ENCODE results near the gene HMCES. TPM values are rescaled to one million over a fixed set of nuclear protein-coding genes. Genes with fewer than 3 reads are reported as not detected.
A peak's percentile ranks its signal among the peaks of the same experiment; 100 is the strongest.

The HMCES gene
- total RNA-seq, 1 donor from 2014 or later: 70.7 TPM

GRCh38 chr3:129288446-129288845 is 9.8 kb downstream of the HMCES start:
- Mint-ChIP-seq H3K36me3 (ENCODE audit: low read depth) (peaks cover 57% of the 10 kb centered on the region), H3K4me1 (ENCODE audit: low read depth) (peaks cover 3% of the 10 kb centered on the region), H3K4me3 (ENCODE audit: low read depth) (no peak overlapping the region), H3K27ac (no peak overlapping the region), H3K27me3 (ENCODE audit: low read depth) (no peaks in the 10 kb centered on the region), H3K9me3 (no peaks in the 10 kb centered on the region)
- intact Hi-C loops (cut with micrococcal nuclease): no loop called here
- no peak for DNase-seq (ENCODE audit: low spot score)

DNA sequence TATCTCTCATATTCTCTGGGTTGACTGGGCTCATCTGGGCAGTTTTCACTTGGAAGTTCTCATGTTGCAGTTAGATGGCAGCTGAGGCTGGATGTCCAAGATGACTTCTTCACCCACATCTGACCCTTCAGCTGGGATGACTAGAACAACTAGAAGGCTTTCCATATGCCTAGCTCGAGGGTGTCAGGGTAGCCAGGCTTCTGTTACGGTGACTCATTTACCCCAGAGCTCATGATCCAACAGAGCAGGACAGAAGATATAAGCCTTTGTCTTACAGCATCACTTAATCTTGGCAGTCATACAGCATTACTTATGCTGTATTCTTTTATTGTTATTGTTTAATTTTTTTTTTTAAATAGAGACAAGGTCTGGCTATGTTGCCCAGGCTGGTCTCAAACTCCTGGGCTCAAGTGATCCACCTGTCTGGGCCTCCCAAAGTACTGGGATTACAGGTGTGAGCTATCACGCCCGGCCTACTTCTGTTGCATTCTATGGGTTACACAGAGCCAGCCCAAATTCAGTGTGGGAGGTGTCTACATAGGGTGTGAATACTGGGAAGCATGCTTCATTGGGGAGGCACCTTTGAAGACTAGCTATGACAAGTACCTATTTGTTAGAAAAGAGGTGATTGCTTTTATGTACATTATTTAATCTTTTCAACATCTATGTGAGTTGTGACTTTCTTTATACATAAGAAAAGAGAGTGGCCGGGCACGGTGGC is 10.7 kb downstream of the HMCES start:
- H3K27ac Mint-ChIP-seq: no peak overlapping the region
- H3K36me3 Mint-ChIP-seq (ENCODE audit: low read depth): peaks cover 62% of the 10 kb centered on the region

GRCh38 chr3:129291236-129291886 is 12.7 kb downstream of the HMCES start:
- H3K27ac Mint-ChIP-seq: no peak overlapping the region
- H3K27me3 Mint-ChIP-seq (ENCODE audit: low read depth): no peaks in the 10 kb centered on the region

More for the DNA sequence above, 10.7 kb downstream of the HMCES start:
- H3K27me3 Mint-ChIP-seq (ENCODE audit: low read depth): no peaks in the 10 kb centered on the region
- H3K4me1 Mint-ChIP-seq (ENCODE audit: low read depth): no peaks in the 10 kb centered on the region
- intact Hi-C loops (cut with micrococcal nuclease): no loop called here
- no peaks in the 10 kb centered on the region for H3K9me3 Mint-ChIP-seq
- no peak for DNase-seq (ENCODE audit: low spot score)
- H3K4me3 Mint-ChIP-seq (ENCODE audit: low read depth): no peak overlapping the region

GRCh38 chr3:129295286-129295685 is 16.6 kb downstream of the HMCES start:
- intact Hi-C loops (cut with micrococcal nuclease): no loop called here
- H3K36me3 Mint-ChIP-seq (ENCODE audit: low read depth): peaks cover 59% of the 10 kb centered on the region
- no peaks in the 10 kb centered on the region for H3K27me3 Mint-ChIP-seq (ENCODE audit: low read depth)
- no peaks in the 10 kb centered on the region for H3K4me1 Mint-ChIP-seq (ENCODE audit: low read depth)
- no peak overlapping the region for H3K4me3 Mint-ChIP-seq (ENCODE audit: low read depth)
- H3K27ac Mint-ChIP-seq: no peak overlapping the region
- DNase-seq (ENCODE audit: low spot score): no peak
- no peaks in the 10 kb centered on the region for H3K9me3 Mint-ChIP-seq

More at GRCh38 chr3:129291236-129291886, 12.7 kb downstream of the HMCES start:
- intact Hi-C loops (cut with micrococcal nuclease): no loop called here
- Mint-ChIP-seq H3K9me3 (no peaks in the 10 kb centered on the region), H3K4me3 (ENCODE audit: low read depth) (no peak overlapping the region), H3K36me3 (ENCODE audit: low read depth) (peaks cover 60% of the 10 kb centered on the region), H3K4me1 (ENCODE audit: low read depth) (no peaks in the 10 kb centered on the region)
- no peak for DNase-seq (ENCODE audit: low spot score)

- no peaks in the 10 kb centered on the region for H3K9me3 Mint-ChIP-seq
- intact Hi-C loops (cut with micrococcal nuclease): no loop called here
- peaks cover 54% of the 10 kb centered on the region for H3K36me3 Mint-ChIP-seq (ENCODE audit: low read depth)
- H3K27ac Mint-ChIP-seq: peak overlapping the region; percentile 5
- no peaks in the 10 kb centered on the region for H3K27me3 Mint-ChIP-seq (ENCODE audit: low read depth)
- H3K4me3 Mint-ChIP-seq (ENCODE audit: low read depth): no peak overlapping the region
- no peak for DNase-seq (ENCODE audit: low spot score)
- peaks cover 32% of the 10 kb centered on the region for H3K4me1 Mint-ChIP-seq (ENCODE audit: low read depth)
Observed at GRCh38 chr3:129304146-129304961, 25.7 kb downstream of the HMCES start.

- intact Hi-C loops (cut with micrococcal nuclease): no loop called here
- no peaks in the 10 kb centered on the region for H3K27me3 Mint-ChIP-seq (ENCODE audit: low read depth)
- H3K36me3 Mint-ChIP-seq (ENCODE audit: low read depth): peaks cover 51% of the 10 kb centered on the region
- H3K9me3 Mint-ChIP-seq: no peaks in the 10 kb centered on the region
- DNase-seq (ENCODE audit: low spot score): no peak
- no peak overlapping the region for H3K4me3 Mint-ChIP-seq (ENCODE audit: low read depth)
- no peak overlapping the region for H3K27ac Mint-ChIP-seq
- H3K4me1 Mint-ChIP-seq (ENCODE audit: low read depth): peaks cover 32% of the 10 kb centered on the region
Observed at GRCh38 chr3:129304962-129305222, 26.2 kb downstream of the HMCES start.

- Mint-ChIP-seq H3K4me1 (ENCODE audit: low read depth) (peaks cover 32% of the 10 kb centered on the region), H3K27ac (peak overlapping the region; percentile 67), H3K9me3 (no peaks in the 10 kb centered on the region), H3K27me3 (ENCODE audit: low read depth) (no peaks in the 10 kb centered on the region), H3K4me3 (ENCODE audit: low read depth) (peak overlapping the region; percentile 26), H3K36me3 (ENCODE audit: low read depth) (peaks cover 50% of the 10 kb centered on the region)
- no peak for DNase-seq (ENCODE audit: low spot score)
- intact Hi-C loops (cut with micrococcal nuclease): no loop called here
Observed at GRCh38 chr3:129305592-129306091, 27.0 kb downstream of the HMCES start.

- H3K27me3 Mint-ChIP-seq (ENCODE audit: low read depth): no peaks in the 10 kb centered on the region
- H3K4me1 Mint-ChIP-seq (ENCODE audit: low read depth): peaks cover 40% of the 10 kb centered on the region
- no peak overlapping the region for H3K27ac Mint-ChIP-seq
- intact Hi-C loops (cut with micrococcal nuclease): loop anchor here (2.0 kb wide), 1 partner anchor 26 kb away; no protein-coding TSS in a partner anchor
- no peaks in the 10 kb centered on the region for H3K9me3 Mint-ChIP-seq
- no peak overlapping the region for H3K4me3 Mint-ChIP-seq (ENCODE audit: low read depth)
- no peak for DNase-seq (ENCODE audit: low spot score)
- peaks cover 35% of the 10 kb centered on the region for H3K36me3 Mint-ChIP-seq (ENCODE audit: low read depth)
Observed at GRCh38 chr3:129308636-129309035, 30.0 kb downstream of the HMCES start.

DNA sequence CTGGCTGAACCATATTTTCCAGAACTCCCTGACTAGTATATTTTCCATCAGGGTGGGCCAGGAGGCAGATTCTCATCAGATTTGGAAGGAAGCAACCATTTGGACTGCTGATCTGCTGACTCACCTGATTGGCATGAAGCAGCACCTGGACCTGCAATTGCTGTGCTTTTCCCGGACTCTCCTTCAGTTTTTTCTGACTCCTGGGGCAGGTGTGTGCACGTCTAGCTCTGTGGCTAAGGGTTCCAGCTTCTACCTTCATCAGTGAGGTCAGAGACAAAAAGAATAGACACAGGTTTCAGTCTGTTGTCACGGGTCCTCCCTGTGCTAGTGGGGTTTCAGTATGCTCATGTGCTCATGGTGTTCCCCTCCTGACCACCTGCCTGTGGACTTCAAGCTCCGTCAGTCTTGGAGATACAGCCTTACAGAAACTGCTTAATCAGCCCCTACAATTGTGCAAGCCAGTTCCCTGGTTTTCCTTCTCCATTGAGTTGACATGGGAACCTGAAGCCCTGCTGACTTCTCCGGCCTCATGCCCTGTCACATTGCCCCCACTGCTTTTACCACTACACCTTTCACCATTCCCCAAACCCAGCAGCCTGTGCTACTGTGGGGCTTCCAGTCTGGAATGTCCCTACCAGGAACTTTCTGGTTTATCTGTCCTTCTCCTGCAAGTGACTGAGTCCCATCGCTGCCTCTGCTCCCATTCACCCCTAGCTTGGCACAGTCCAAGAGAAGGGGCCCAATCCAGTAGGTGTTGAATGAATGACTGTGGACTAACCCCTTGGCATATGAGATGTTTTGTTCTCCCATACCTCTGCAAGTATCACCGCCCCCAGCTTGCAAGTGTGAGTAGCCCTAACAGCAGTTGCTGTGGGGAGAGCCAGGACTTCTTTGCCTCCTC is 31.7 kb downstream of the HMCES start:
- peaks cover 29% of the 10 kb centered on the region for H3K36me3 Mint-ChIP-seq (ENCODE audit: low read depth)
- no peak overlapping the region for H3K27ac Mint-ChIP-seq
- H3K27me3 Mint-ChIP-seq (ENCODE audit: low read depth): no peaks in the 10 kb centered on the region
- peaks cover 33% of the 10 kb centered on the region for H3K4me1 Mint-ChIP-seq (ENCODE audit: low read depth)
- DNase-seq (ENCODE audit: low spot score): no peak
- no peaks in the 10 kb centered on the region for H3K9me3 Mint-ChIP-seq
- intact Hi-C loops (cut with micrococcal nuclease): loop anchor here (5.0 kb wide), 2 partner anchors 128 to 188 kb away; partner anchors contain the start of genes CNBP and RAB43
- H3K4me3 Mint-ChIP-seq (ENCODE audit: low read depth): no peak overlapping the region

- H3K4me3 Mint-ChIP-seq (ENCODE audit: low read depth): no peak overlapping the region
- no peaks in the 10 kb centered on the region for H3K9me3 Mint-ChIP-seq
- no peak overlapping the region for H3K27ac Mint-ChIP-seq
Observed at GRCh38 chr3:129311054-129311902, 32.6 kb downstream of the HMCES start.

GRCh38 chr3:129312021-129312639 is 33.5 kb downstream of the HMCES start:
- intact Hi-C loops (cut with micrococcal nuclease): loop anchor here (5.0 kb wide), 2 partner anchors 130 to 190 kb away; partner anchors contain the start of genes CNBP and RAB43
- Mint-ChIP-seq H3K36me3 (ENCODE audit: low read depth) (peaks cover 15% of the 10 kb centered on the region), H3K4me3 (ENCODE audit: low read depth) (no peak overlapping the region), H3K27ac (no peak overlapping the region), H3K4me1 (ENCODE audit: low read depth) (peaks cover 22% of the 10 kb centered on the region), H3K27me3 (ENCODE audit: low read depth) (no peaks in the 10 kb centered on the region), H3K9me3 (no peaks in the 10 kb centered on the region)
- DNase-seq (ENCODE audit: low spot score): no peak

More at GRCh38 chr3:129311054-129311902, 32.6 kb downstream of the HMCES start:
- peaks cover 25% of the 10 kb centered on the region for H3K4me1 Mint-ChIP-seq (ENCODE audit: low read depth)
- no peak for DNase-seq (ENCODE audit: low spot score)
- peaks cover 22% of the 10 kb centered on the region for H3K36me3 Mint-ChIP-seq (ENCODE audit: low read depth)
- intact Hi-C loops (cut with micrococcal nuclease): loop anchor here (5.0 kb wide), 2 partner anchors 129 to 189 kb away; partner anchors contain the start of genes CNBP and RAB43
- no peaks in the 10 kb centered on the region for H3K27me3 Mint-ChIP-seq (ENCODE audit: low read depth)

Measured in activated T-helper 2 cell treated with anti-CD3 and anti-CD28 coated beads, Interferon-gamma antibody, Interleukin-2, Interleukin-4, amounts not matched to agents 10 μg/mL and 5 μg/mL and 100 μg/mL, durations not matched to agents 14 hours and 24 hours and 36 hours (primary cell).